H1 (cell line): ENCODE results near the gene TNS3. TPM values are rescaled to one million over a fixed set of nuclear protein-coding genes. Genes with fewer than 3 reads are reported as not detected.

Experiments used
- CTCF ChIA-PET: fragments of 300-600 bp; sonication (Branson Sonifier 250); formaldehyde crosslinking; loops from one replicate; lab custom pipeline; 2021; ENCODE audit not compliant: partially characterized antibody; lab: Charles Lee
- POLR2A ChIA-PET: fragments of 300-600 bp; sonication (Branson Sonifier 250); formaldehyde crosslinking; loops from one replicate; lab custom pipeline; 2021; ENCODE audit warnings: inconsistent platforms; ENCODE audit not compliant: partially characterized antibody; lab: Charles Lee
- DNase-seq, 2 experiments: peaks; one replicate each; pipeline versions ENCODE4 v3.0.0 to v3.0.0-alpha.2; 2010 to 2022; ENCODE audit warnings: low spot score in 2 of 2, low read depth in 1 of 2, mixed read lengths in 1 of 2
- FAIRE-seq: peaks from 2 replicates; lab custom pipeline; 2011; peaks lifted over from hg19 to GRCh38; lab: Jason Lieb, UNC
- H2AFZ ChIP-seq: 2 replicates; pipeline ENCODE4 v1.8.1; 2012; ENCODE audit warnings: low read length, inconsistent platforms
- H2AK5ac ChIP-seq: 2 replicates; pipeline ENCODE4 v1.6.1; 2013; ENCODE audit warnings: low read depth, low read length
- H2BK120ac ChIP-seq: replicated peaks from 2 replicates; pipeline ENCODE3; 2013; ENCODE audit warnings: low read depth, low read length, inconsistent platforms
- H2BK12ac ChIP-seq: 2 replicates; pipeline ENCODE4 v1.6.1; 2013; ENCODE audit warnings: low read depth, low read length
- H2BK15ac ChIP-seq: 2 replicates; pipeline ENCODE4 v1.6.1; 2013; ENCODE audit warnings: low read length
- H2BK20ac ChIP-seq: 2 replicates; pipeline ENCODE4 v1.6.1; 2013; ENCODE audit warnings: low read length
- H2BK5ac ChIP-seq: 2 replicates; pipeline ENCODE4 v1.6.1; 2013; ENCODE audit warnings: low read depth, low read length
- H3K14ac ChIP-seq: 2 replicates; pipeline ENCODE4 v1.6.1; 2013; ENCODE audit warnings: inconsistent platforms; ENCODE audit not compliant: insufficient read length
- H3K18ac ChIP-seq: 2 replicates; pipeline ENCODE4 v1.6.1; 2013; ENCODE audit warnings: low read length; ENCODE audit errors: extremely low read depth
- H3K23ac ChIP-seq: 2 replicates; pipeline ENCODE4 v1.6.1; 2013; ENCODE audit warnings: inconsistent platforms; ENCODE audit not compliant: insufficient read length
- H3K23me2 ChIP-seq: 2 replicates; pipeline ENCODE4 v1.6.1; 2013; ENCODE audit warnings: low read depth, low read length
- H3K27ac ChIP-seq: 2 replicates; pipeline ENCODE4 v1.6.1; 2011; ENCODE audit warnings: low read depth, low read length, inconsistent platforms
- H3K27me3 ChIP-seq, 4 experiments: replicated peaks in 1 of 4; 1 replicate in 1 of 4; 2 replicates in 3 of 4; pipeline versions ENCODE4 v1.6.1 to v1.8.1; 2011 to 2013; ENCODE audit warnings: low read length in 3 of 4, mild to moderate bottlenecking in 3 of 4, inconsistent platforms in 2 of 4, mixed read lengths in 2 of 4, moderate library complexity in 1 of 4; ENCODE audit not compliant: control insufficient read depth in 3 of 4, insufficient read depth in 3 of 4; ENCODE audit errors: extremely low read depth in 1 of 4
- H3K36me3 ChIP-seq, 4 experiments: 2 replicates each; pipeline versions ENCODE4 v1.6.1 to v1.8.1; 2011 to 2013; ENCODE audit warnings: mild to moderate bottlenecking in 4 of 4, low read length in 3 of 4, moderate library complexity in 2 of 4, control low read depth in 1 of 4, inconsistent platforms in 1 of 4; ENCODE audit not compliant: insufficient read depth in 4 of 4, control insufficient read depth in 2 of 4
- H3K4ac ChIP-seq: replicated peaks from 2 replicates; pipeline ENCODE3; 2013; ENCODE audit warnings: low read length, low read depth, mixed read lengths, inconsistent platforms; ENCODE audit not compliant: insufficient read length
- H3K4me1 ChIP-seq, 4 experiments: replicated peaks in 1 of 4; 1 replicate in 1 of 4; 2 replicates in 3 of 4; pipeline versions ENCODE4 v1.6.1 to v1.8.1; 2011 to 2013; ENCODE audit warnings: low read length in 3 of 4, inconsistent platforms in 2 of 4, mixed read lengths in 1 of 4; ENCODE audit not compliant: insufficient read depth in 4 of 4, control insufficient read depth in 3 of 4
- H3K4me2 ChIP-seq, 2 experiments: 2 replicates each; pipeline versions ENCODE4 v1.6.1 to v1.8.1; 2011 to 2013; ENCODE audit warnings: low read depth in 2 of 2, low read length in 2 of 2, control low read depth in 1 of 2, inconsistent platforms in 1 of 2, mild to moderate bottlenecking in 1 of 2; ENCODE audit not compliant: insufficient read depth in 1 of 2
- H3K4me3 ChIP-seq, 4 experiments: fragments of 200-600, 300-600 bp in 1 of 4; sonication (generic), shearing (Covaris generic), sonication (Bioruptor Twin) in 1 of 4; 2 replicates each; pipeline versions ENCODE4 v1.5.1 to v1.8.1; 2011 to 2016; ENCODE audit warnings: low read length in 4 of 4, low read depth in 3 of 4, control low read depth in 2 of 4, inconsistent platforms in 2 of 4, mild to moderate bottlenecking in 2 of 4, mixed read lengths in 1 of 4, moderate library complexity in 1 of 4; ENCODE audit not compliant: insufficient read depth in 2 of 4; ENCODE audit errors: extremely low read depth in 1 of 4
- H3K56ac ChIP-seq: replicated peaks from 2 replicates; pipeline ENCODE3; 2013; ENCODE audit warnings: low read depth, mild to moderate bottlenecking, mixed read lengths, low read length, inconsistent platforms; ENCODE audit not compliant: insufficient read length
- H3K79me1 ChIP-seq: 2 replicates; pipeline ENCODE4 v1.6.1; 2013; ENCODE audit warnings: low read depth, low read length, control low read depth
- H3K79me2 ChIP-seq, 2 experiments: 2 replicates each; pipeline versions ENCODE4 v1.6.1 to v1.8.1; 2012 to 2013; ENCODE audit warnings: low read length in 2 of 2, mild to moderate bottlenecking in 2 of 2, inconsistent platforms in 1 of 2; ENCODE audit not compliant: insufficient read depth in 2 of 2, control insufficient read depth in 1 of 2
- H3K9ac ChIP-seq, 4 experiments: replicated peaks in 1 of 4; 1 replicate in 1 of 4; 2 replicates in 3 of 4; pipeline versions ENCODE4 v1.6.1 to v1.8.1; 2011 to 2013; ENCODE audit warnings: low read depth in 3 of 4, low read length in 3 of 4, control low read depth in 2 of 4, mild to moderate bottlenecking in 2 of 4, moderate library complexity in 2 of 4, inconsistent platforms in 1 of 4; ENCODE audit errors: extremely low read depth in 1 of 4
- H3K9me3 ChIP-seq, 2 experiments: 2 replicates each; pipeline versions ENCODE4 v1.6.1 to v1.8.1; 2012 to 2013; ENCODE audit warnings: mild to moderate bottlenecking in 2 of 2, moderate library complexity in 2 of 2, control low read depth in 1 of 2, inconsistent platforms in 1 of 2, low read depth in 1 of 2, low read length in 1 of 2, mixed read lengths in 1 of 2; ENCODE audit not compliant: insufficient read depth in 2 of 2
- H4K20me1 ChIP-seq, 2 experiments: replicated peaks in 1 of 2; 2 replicates each; pipeline versions ENCODE3 to v1.8.1; 2011 to 2013; ENCODE audit warnings: inconsistent platforms in 2 of 2, low read length in 2 of 2, mild to moderate bottlenecking in 1 of 2; ENCODE audit not compliant: insufficient read depth in 2 of 2, control insufficient read depth in 1 of 2
- H4K5ac ChIP-seq: 2 replicates; pipeline ENCODE4 v1.6.1; 2013; ENCODE audit warnings: low read length, low read depth, mixed read lengths, inconsistent platforms; ENCODE audit not compliant: insufficient read length
- H4K8ac ChIP-seq: 2 replicates; pipeline ENCODE4 v1.8.0; 2013; ENCODE audit warnings: mild to moderate bottlenecking, moderate library complexity, low read length, inconsistent platforms; ENCODE audit not compliant: insufficient read depth; ENCODE audit errors: extremely low read depth
- H4K91ac ChIP-seq: replicated peaks from 2 replicates; pipeline ENCODE3; 2013; ENCODE audit warnings: low read length, mixed read lengths, inconsistent platforms; ENCODE audit not compliant: insufficient read length
- RBBP5 ChIP-seq: IDR thresholded peaks from 2 replicates; pipeline ENCODE4 v1.7.1; 2012; ENCODE audit warnings: low read depth, mild to moderate bottlenecking, inconsistent platforms, low read length, moderate library complexity, borderline replicate concordance
- WGBS, 2 experiments: shearing (Covaris generic) in 1 of 2; methylation state at CpG; one replicate each; pipeline versions ENCODE4 v1.1.6 to v1.1.7; 2013 to 2015; ENCODE audit warnings: low lambda C conversion rate in 2 of 2, mixed read lengths in 2 of 2, inconsistent platforms in 1 of 2, low coverage in 1 of 2, missing lambda C conversion rate in 1 of 2; ENCODE audit not compliant: insufficient replicate concordance in 2 of 2, insufficient coverage in 1 of 2, insufficient read length in 1 of 2; ENCODE audit errors: extremely low coverage in 1 of 2, missing lambda C conversion rate in 1 of 2; 5-methylcytosine and 5-hydroxymethylcytosine counted together
- polyA plus RNA-seq, 7 experiments: library from polyadenylated mRNA; depleted of rRNA in 3 of 7; stranded (reverse) in 5 of 7; unstranded in 2 of 7; fragments of >200 nt in 5 of 7; fragments of 200-250 nt in 2 of 7; gene quantifications; 1 replicate in 5 of 7; 2 replicates in 1 of 7; 4 replicates in 1 of 7; pipeline versions ENCODE4 v1.2.1 to v1.2.3, GENCODE V29; 2011 to 2013; ENCODE audit warnings: missing spikeins in 2 of 7, mixed read lengths in 2 of 7
- total RNA-seq: library from RNA; stranded (reverse); fragmentation: NEBNext Ultra II Directional; extraction: Animal tissue kit (Norgen Biotek cat#: 25700); gene quantifications from 2 replicates; pipeline ENCODE4 v1.2.1, GENCODE V29; 2021

Gene TNS3
- total and polyA plus RNA-seq, 2 of the 8 experiments (the other 6 are each of a cell fraction or from before 2014, with no cell fraction given): 11.9 to 24.2 TPM

- Histone ChIP-seq H2BK12ac (no peak overlapping the region), H3K23ac (no peak overlapping the region), H3K79me1 (no peaks in the 10 kb centered on the region), H3K4me3 (no peak overlapping the region), H3K36me3 (peaks cover 0 to 17% (median 12%) of the 10 kb centered on the region in 4 experiments; a peak in 6 of 8 replicates), H3K9me3 (no peaks in the 10 kb centered on the region), H4K91ac (no peak overlapping the region), H3K56ac (no peak overlapping the region), H3K4ac (no peak overlapping the region), H4K20me1 (no peaks in the 10 kb centered on the region), H4K8ac (no peak overlapping the region), H2BK20ac (no peak overlapping the region), H3K27ac (no peak overlapping the region), H2AK5ac (no peak overlapping the region), H3K14ac (no peak overlapping the region), H3K27me3 (no peaks in the 10 kb centered on the region), H2BK5ac (no peak overlapping the region), H3K23me2 (no peaks in the 10 kb centered on the region), H3K79me2 (no peaks in the 10 kb centered on the region), H2BK15ac (no peak overlapping the region), H2AFZ (no peak overlapping the region), H3K4me2 (no peak overlapping the region), H3K9ac (no peak overlapping the region), H3K18ac (no peak overlapping the region), H3K4me1 (no peaks in the 10 kb centered on the region), H2BK120ac (no peak overlapping the region), H4K5ac (no peak overlapping the region)
- 94% methylated on average over 3 of the region's 3 CpGs; no CpG with 5 or more reads in 1 of the 2 experiments for WGBS, 2 experiments
- CTCF ChIA-PET: interaction anchor here (3.2 kb wide), 1 partner anchor 10 kb away, joined by 12 read pairs; no protein-coding TSS in a partner anchor
- TF ChIP-seq RBBP5: no peak
- DNase-seq (no peak), FAIRE-seq (no peak)
- POLR2A ChIA-PET: no interaction called here
These were observed 291.4 kb downstream of the TNS3 start for GRCh38 chr7:47290466-47290865.
